Natural killer cell (primary cell): ENCODE data around the gene FAM217B. TPM values are rescaled to one million over a fixed set of nuclear protein-coding genes. Genes with fewer than 3 reads are reported as not detected.

ENCODE experiments used
- ATAC-seq, 3 donors: fragments of 150-1000 bp in 2 of 3; fragments of 200-7000 bp in 1 of 3; cut with Tn5 transposase; 1 replicate in 1 of 3; 2 replicates in 2 of 3; pipeline ENCODE4 v1.10.0; 2021; ENCODE audit warnings: mild to moderate bottlenecking in 2 of 3, moderate library complexity in 2 of 3
- DNase-seq, 2 donors: peaks; one replicate each; pipeline versions ENCODE4 v3.0.0 to v3.0.0-alpha.2; 2013 to 2021; ENCODE audit warnings: mixed read lengths in 1 of 2
- H3K27ac ChIP-seq: one replicate; pipeline ENCODE4 v1.5.1; 2013; ENCODE audit warnings: mild to moderate bottlenecking, low read length
- H3K27me3 ChIP-seq: one replicate; pipeline ENCODE4 v1.6.1; 2013; ENCODE audit warnings: low read length; ENCODE audit not compliant: control insufficient read depth, insufficient read depth
- H3K36me3 ChIP-seq: one replicate; pipeline ENCODE4 v1.6.1; 2013; ENCODE audit warnings: low read length; ENCODE audit not compliant: control insufficient read depth, insufficient read depth
- H3K4me1 ChIP-seq: one replicate; pipeline ENCODE4 v1.6.1; 2013; ENCODE audit warnings: low read length; ENCODE audit not compliant: control insufficient read depth, insufficient read depth
- H3K4me3 ChIP-seq: one replicate; pipeline ENCODE4 v1.5.1; 2013; ENCODE audit warnings: low read length
- H3K9me3 ChIP-seq: one replicate; pipeline ENCODE4 v1.6.1; 2013; ENCODE audit warnings: low read length; ENCODE audit not compliant: control insufficient read depth, insufficient read depth
- H3K27ac Mint-ChIP-seq, 2 donors: one replicate each; pipeline ENCODE4 v1.8.0; 2022; ENCODE audit warnings: mild to moderate bottlenecking in 2 of 2, mixed read lengths in 2 of 2, moderate library complexity in 1 of 2
- H3K27me3 Mint-ChIP-seq, 2 donors: one replicate each; pipeline ENCODE4 v1.8.0; 2022; ENCODE audit warnings: low read depth in 2 of 2, mixed read lengths in 2 of 2
- H3K36me3 Mint-ChIP-seq: one replicate; pipeline ENCODE4 v1.8.0; 2022; ENCODE audit warnings: mixed read lengths
- H3K4me1 Mint-ChIP-seq, 2 donors: one replicate each; pipeline ENCODE4 v1.8.0; 2022; ENCODE audit warnings: mixed read lengths in 2 of 2
- H3K4me3 Mint-ChIP-seq: one replicate; pipeline ENCODE4 v1.8.0; 2022; ENCODE audit warnings: mild to moderate bottlenecking, moderate library complexity, mixed read lengths
- H3K9me3 Mint-ChIP-seq, 2 donors: one replicate each; pipeline ENCODE4 v1.8.0; 2022; ENCODE audit warnings: mixed read lengths in 2 of 2
- WGBS: methylation state at CpG from one replicate; pipeline ENCODE4 v1.1.7; 2013; ENCODE audit warnings: missing lambda C conversion rate; ENCODE audit not compliant: insufficient coverage; 5-methylcytosine and 5-hydroxymethylcytosine counted together
- intact Hi-C: fragments of 100-400 bp; cut with micrococcal nuclease; formaldehyde crosslinking; loops from one replicate; pipeline ENCODE4 v1.14.2; 2022
- total RNA-seq, 4 donors: library from RNA; stranded (reverse); fragments of 120-200 nt in 1 of 4; gene quantifications; one replicate each; pipeline versions ENCODE4 v1.2.3 to v1.2.4, GENCODE V29; 2013 to 2022
- TF ChIP-seq, protein P1 (sequence below): fragments of 200-600 bp; IDR thresholded peaks from one replicate; pipeline ENCODE4 v1.8.0; 2022; ENCODE audit warnings: antibody characterized with exemption

Gene FAM217B
- total RNA-seq, 3 donors from 2014 or later (not counting 1 experiment from before 2014, with no cell fraction given): 17.1 to 31.1 (median 27.7) TPM

DNA sequence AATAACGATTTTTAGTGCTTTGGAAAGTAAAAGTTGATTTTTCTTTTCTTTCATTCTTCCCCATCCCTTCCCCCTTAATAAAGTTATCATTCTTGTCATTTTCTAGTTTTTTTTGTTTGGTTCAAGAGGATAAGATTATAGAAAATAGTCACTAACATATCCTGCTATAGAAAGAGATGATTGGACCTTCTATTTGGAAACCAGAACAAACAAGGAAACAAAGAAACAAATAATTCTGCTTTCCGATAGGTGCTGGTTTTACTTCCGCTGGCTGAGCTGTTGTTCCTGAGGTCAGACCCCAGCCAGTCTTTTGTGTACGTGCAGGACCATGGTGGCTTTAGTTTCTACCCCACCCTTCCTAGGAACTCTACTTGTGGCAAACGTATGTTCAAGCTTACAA lies 17.9 kb downstream of the FAM217B start, which contains the start of gene CDH26:
TSS of gene CDH26 (plus strand) at position 301 of the 400 bp plus-strand sequence. CDS start 304 bp downstream, outside the sequence.
- Mint-ChIP-seq H3K4me1 (no peaks in the 10 kb centered on the region), H3K36me3 (no peaks in the 10 kb centered on the region), H3K9me3 (no peaks in the 10 kb centered on the region), H3K4me3 (no peak within 1 kb of the TSS), H3K27ac (no peak within 1 kb of the TSS), H3K27me3 (no peaks in the 10 kb centered on the region)
- ATAC-seq (no peak), DNase-seq (no peak)
- WGBS: 89% methylated on average over 3 of the region's 5 CpGs
- Histone ChIP-seq H3K27me3 (no peaks in the 10 kb centered on the region), H3K4me3 (no peak within 1 kb of the TSS), H3K9me3 (no peaks in the 10 kb centered on the region), H3K4me1 (no peaks in the 10 kb centered on the region), H3K36me3 (no peaks in the 10 kb centered on the region), H3K27ac (no peak within 1 kb of the TSS)
- TF ChIP-seq, protein P1, sequence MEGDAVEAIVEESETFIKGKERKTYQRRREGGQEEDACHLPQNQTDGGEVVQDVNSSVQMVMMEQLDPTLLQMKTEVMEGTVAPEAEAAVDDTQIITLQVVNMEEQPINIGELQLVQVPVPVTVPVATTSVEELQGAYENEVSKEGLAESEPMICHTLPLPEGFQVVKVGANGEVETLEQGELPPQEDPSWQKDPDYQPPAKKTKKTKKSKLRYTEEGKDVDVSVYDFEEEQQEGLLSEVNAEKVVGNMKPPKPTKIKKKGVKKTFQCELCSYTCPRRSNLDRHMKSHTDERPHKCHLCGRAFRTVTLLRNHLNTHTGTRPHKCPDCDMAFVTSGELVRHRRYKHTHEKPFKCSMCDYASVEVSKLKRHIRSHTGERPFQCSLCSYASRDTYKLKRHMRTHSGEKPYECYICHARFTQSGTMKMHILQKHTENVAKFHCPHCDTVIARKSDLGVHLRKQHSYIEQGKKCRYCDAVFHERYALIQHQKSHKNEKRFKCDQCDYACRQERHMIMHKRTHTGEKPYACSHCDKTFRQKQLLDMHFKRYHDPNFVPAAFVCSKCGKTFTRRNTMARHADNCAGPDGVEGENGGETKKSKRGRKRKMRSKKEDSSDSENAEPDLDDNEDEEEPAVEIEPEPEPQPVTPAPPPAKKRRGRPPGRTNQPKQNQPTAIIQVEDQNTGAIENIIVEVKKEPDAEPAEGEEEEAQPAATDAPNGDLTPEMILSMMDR: no peak
- intact Hi-C loops: no loop called here

DNA sequence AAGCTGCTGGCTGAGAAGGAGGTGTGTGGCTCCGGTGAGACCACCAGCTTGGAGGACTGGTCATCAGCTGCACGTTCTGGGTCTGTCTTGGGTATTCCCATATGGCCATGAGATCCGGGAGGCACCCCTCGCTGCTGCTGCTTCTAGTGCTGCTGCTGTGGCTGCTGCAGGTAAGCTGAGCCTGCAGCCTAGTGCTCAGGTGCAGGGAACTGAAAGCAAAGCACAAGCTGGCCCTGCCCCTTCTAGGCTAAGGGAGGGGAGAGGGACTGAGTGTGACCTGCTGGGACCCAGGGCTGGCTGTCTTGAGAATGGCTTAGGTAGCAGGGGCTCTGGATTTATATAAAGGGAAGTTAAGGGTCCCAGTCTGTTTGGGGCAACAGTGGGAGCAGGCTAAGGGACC lies 18.4 kb downstream of the FAM217B start:
- H3K27ac Mint-ChIP-seq: no peak overlapping the region
- H3K4me3 Mint-ChIP-seq: no peak overlapping the region
- intact Hi-C loops: no loop called here

DNA sequence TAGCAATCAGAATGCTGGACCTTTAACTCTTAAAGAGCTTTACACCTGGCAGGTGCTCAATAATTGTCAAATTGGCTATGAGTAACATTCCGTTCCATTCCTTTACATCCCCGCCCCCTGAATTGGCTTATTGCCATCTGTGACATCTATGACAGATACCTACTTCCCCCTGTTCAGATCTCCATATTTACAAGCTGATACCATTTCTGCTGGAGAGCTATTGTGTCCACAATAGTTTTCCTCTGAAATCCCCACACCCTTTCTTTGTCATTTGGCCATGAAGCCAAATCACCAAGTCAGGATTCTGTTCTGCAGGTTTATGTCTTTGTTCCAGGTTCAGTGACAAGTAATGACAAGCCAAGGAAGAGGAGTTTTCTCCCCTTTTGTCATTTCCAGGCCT lies 21.2 kb downstream of the FAM217B start:
- Histone ChIP-seq H3K27ac (no peak overlapping the region), H3K4me1 (no peaks in the 10 kb centered on the region), H3K36me3 (no peaks in the 10 kb centered on the region), H3K27me3 (no peaks in the 10 kb centered on the region), H3K9me3 (no peaks in the 10 kb centered on the region), H3K4me3 (no peak overlapping the region)
- Mint-ChIP-seq H3K9me3 (no peaks in the 10 kb centered on the region), H3K36me3 (no peaks in the 10 kb centered on the region), H3K27me3 (no peaks in the 10 kb centered on the region), H3K4me3 (no peak overlapping the region), H3K27ac (no peak overlapping the region), H3K4me1 (no peaks in the 10 kb centered on the region)
- 92% methylated on average over 2 of the region's 2 CpGs for WGBS
- DNase-seq (no peak), ATAC-seq (no peak)
- TF ChIP-seq, protein P1: no peak
- intact Hi-C loops: no loop called here

More for the DNA sequence above, 18.4 kb downstream of the FAM217B start:
- 94% methylated on average over 4 of the region's 4 CpGs for WGBS
- Histone ChIP-seq H3K4me1 (no peaks in the 10 kb centered on the region), H3K4me3 (no peak overlapping the region), H3K27ac (no peak overlapping the region), H3K9me3 (no peaks in the 10 kb centered on the region), H3K27me3 (no peaks in the 10 kb centered on the region), H3K36me3 (no peaks in the 10 kb centered on the region)
- no peaks in the 10 kb centered on the region for H3K36me3 Mint-ChIP-seq
- H3K4me1 Mint-ChIP-seq: no peaks in the 10 kb centered on the region
- no peaks in the 10 kb centered on the region for H3K9me3 Mint-ChIP-seq
- no peak for ATAC-seq
- no peak for DNase-seq
- H3K27me3 Mint-ChIP-seq: no peaks in the 10 kb centered on the region
- TF ChIP-seq, protein P1: no peak

DNA sequence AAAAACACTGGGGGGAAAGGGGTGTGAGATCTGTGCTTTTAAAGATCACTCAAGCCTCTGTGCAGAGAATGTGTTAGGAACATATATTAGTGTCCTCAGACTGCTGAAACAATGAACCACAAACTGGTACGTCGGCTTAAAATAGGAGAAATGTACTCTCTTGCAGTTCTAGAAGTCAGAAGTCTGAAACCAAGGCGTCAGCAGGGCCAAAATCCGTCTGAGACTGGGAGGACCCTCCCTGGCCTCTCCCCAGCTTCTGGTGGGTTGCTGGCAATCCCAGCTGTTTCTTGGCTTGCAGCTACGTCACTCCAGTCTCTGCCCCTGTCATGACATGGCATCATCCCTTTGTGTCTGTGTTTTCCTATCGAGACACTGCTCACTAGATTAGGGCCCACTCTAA lies 22.0 kb downstream of the FAM217B start:
- no peaks in the 10 kb centered on the region for H3K4me1 Mint-ChIP-seq
- Histone ChIP-seq H3K9me3 (no peaks in the 10 kb centered on the region), H3K4me3 (no peak overlapping the region), H3K27me3 (no peaks in the 10 kb centered on the region), H3K27ac (no peak overlapping the region), H3K4me1 (no peaks in the 10 kb centered on the region), H3K36me3 (no peaks in the 10 kb centered on the region)
- no peak overlapping the region for H3K27ac Mint-ChIP-seq
- H3K4me3 Mint-ChIP-seq: no peak overlapping the region
- no peaks in the 10 kb centered on the region for H3K27me3 Mint-ChIP-seq
- TF ChIP-seq, protein P1: no peak
- H3K9me3 Mint-ChIP-seq: no peaks in the 10 kb centered on the region
- H3K36me3 Mint-ChIP-seq: no peaks in the 10 kb centered on the region
- intact Hi-C loops: no loop called here
- no peak for ATAC-seq
- WGBS: 87% methylated on average over 6 of the region's 6 CpGs
- DNase-seq: no peak
